Calu3 (cell line): ENCODE data around the gene TNKS1BP1. TPM values are rescaled to one million over a fixed set of nuclear protein-coding genes. Genes with fewer than 3 reads are reported as not detected.

Experiments
- BruUV-seq: library from RNA; stranded (reverse); fragments of 400-500 nt; replicated peaks from 2 replicates; lab custom pipeline; 2021; lab: Mats Ljungman, UMichigan
- CTCF ChIA-PET: fragments of 300-600 bp; sonication (Branson Sonifier 250); formaldehyde crosslinking; loops from one replicate; lab custom pipeline; 2022; ENCODE audit warnings: antibody characterized with exemption; lab: Charles Lee
- DNase-seq: peaks from one replicate; pipeline ENCODE4 v3.0.0; 2022
- H3K27ac Mint-ChIP-seq: one replicate; pipeline ENCODE4 v1.8.0; 2022; ENCODE audit warnings: mixed read lengths; ENCODE audit not compliant: unreplicated experiment
- H3K27me3 Mint-ChIP-seq: one replicate; pipeline ENCODE4 v1.8.0; 2022; ENCODE audit warnings: mixed read lengths; ENCODE audit not compliant: unreplicated experiment
- H3K36me3 Mint-ChIP-seq: one replicate; pipeline ENCODE4 v1.8.0; 2022; ENCODE audit warnings: mild to moderate bottlenecking, moderate library complexity, mixed read lengths; ENCODE audit not compliant: insufficient read depth, unreplicated experiment
- H3K4me1 Mint-ChIP-seq: one replicate; pipeline ENCODE4 v1.8.0; 2022; ENCODE audit warnings: mild to moderate bottlenecking, low read depth, mixed read lengths; ENCODE audit not compliant: unreplicated experiment
- H3K4me3 Mint-ChIP-seq: one replicate; pipeline ENCODE4 v1.8.0; 2022; ENCODE audit warnings: mild to moderate bottlenecking, low read depth, moderate library complexity, mixed read lengths; ENCODE audit not compliant: unreplicated experiment
- H3K9me3 Mint-ChIP-seq: one replicate; pipeline ENCODE4 v1.8.0; 2022; ENCODE audit warnings: low read depth, mixed read lengths; ENCODE audit not compliant: unreplicated experiment
- intact Hi-C: fragments of 100-400 bp; cut with micrococcal nuclease; formaldehyde crosslinking; loops from one replicate; pipeline ENCODE4 v1.10.0; 2022; ENCODE audit not compliant: unreplicated experiment
- total RNA-seq: library from RNA; stranded (reverse); gene quantifications from 2 replicates; pipeline ENCODE4 v1.2.3, GENCODE V29; 2022
- TF ChIP-seq, protein P1 (sequence below): fragments of 200-600 bp; IDR thresholded peaks from one replicate; pipeline ENCODE4 v1.8.0; 2022; ENCODE audit warnings: antibody characterized with exemption; ENCODE audit not compliant: unreplicated experiment

TNKS1BP1 gene
- total RNA-seq, 1 experiment from 2014 or later = 151 TPM

DNA sequence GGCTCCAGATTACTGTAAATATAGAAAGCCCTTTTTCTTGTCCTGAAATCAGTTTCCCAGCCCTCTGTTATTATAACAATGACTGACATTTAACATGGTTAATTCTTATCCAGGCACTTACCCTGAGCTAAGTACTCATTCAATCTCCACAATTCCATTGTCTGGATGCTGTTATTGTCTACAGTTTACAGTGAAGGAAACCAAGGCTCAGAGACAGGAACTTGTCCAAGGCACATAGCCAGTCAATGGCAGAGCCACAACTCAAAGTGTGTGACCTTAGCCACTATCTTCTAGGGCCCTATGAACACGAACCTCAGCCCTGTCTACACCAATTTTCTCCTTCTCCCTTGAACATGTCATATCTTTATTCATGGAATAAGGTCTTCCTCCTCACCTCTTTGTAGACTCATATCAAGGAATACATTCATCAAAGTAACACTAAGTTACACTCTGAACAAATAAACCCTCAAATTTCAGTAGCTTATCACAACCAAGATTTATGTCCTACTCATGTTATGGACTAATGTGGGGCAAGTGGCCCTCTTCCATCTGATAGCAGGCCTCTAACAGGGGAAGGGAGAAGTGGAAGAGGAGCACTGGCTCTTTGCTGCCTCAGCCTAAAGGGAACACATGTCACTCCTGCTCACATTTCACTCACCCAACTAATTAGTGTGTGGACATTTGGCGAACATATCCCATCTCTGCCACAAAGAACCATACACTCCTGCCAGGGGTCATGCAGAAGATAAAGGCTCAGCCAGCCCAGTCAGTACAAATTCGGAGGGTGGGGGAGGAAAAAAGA is 48.4 kb downstream of the TNKS1BP1 start:
- TF ChIP-seq, protein P1, sequence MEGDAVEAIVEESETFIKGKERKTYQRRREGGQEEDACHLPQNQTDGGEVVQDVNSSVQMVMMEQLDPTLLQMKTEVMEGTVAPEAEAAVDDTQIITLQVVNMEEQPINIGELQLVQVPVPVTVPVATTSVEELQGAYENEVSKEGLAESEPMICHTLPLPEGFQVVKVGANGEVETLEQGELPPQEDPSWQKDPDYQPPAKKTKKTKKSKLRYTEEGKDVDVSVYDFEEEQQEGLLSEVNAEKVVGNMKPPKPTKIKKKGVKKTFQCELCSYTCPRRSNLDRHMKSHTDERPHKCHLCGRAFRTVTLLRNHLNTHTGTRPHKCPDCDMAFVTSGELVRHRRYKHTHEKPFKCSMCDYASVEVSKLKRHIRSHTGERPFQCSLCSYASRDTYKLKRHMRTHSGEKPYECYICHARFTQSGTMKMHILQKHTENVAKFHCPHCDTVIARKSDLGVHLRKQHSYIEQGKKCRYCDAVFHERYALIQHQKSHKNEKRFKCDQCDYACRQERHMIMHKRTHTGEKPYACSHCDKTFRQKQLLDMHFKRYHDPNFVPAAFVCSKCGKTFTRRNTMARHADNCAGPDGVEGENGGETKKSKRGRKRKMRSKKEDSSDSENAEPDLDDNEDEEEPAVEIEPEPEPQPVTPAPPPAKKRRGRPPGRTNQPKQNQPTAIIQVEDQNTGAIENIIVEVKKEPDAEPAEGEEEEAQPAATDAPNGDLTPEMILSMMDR = no peak
- intact Hi-C loops = loop anchor here (2.0 kb wide), 1 partner anchor 34 kb away; no protein-coding TSS in a partner anchor
- CTCF ChIA-PET = no interaction called here
- Mint-ChIP-seq H3K4me1 (peaks cover 54% of the 10 kb centered on the region), H3K27me3 (no peaks in the 10 kb centered on the region), H3K27ac (no peak overlapping the region), H3K9me3 (peaks cover 6% of the 10 kb centered on the region), H3K36me3 (peaks cover 13% of the 10 kb centered on the region), H3K4me3 (no peak overlapping the region)
- no TSS peak for BruUV-seq
- DNase-seq = no peak

DNA sequence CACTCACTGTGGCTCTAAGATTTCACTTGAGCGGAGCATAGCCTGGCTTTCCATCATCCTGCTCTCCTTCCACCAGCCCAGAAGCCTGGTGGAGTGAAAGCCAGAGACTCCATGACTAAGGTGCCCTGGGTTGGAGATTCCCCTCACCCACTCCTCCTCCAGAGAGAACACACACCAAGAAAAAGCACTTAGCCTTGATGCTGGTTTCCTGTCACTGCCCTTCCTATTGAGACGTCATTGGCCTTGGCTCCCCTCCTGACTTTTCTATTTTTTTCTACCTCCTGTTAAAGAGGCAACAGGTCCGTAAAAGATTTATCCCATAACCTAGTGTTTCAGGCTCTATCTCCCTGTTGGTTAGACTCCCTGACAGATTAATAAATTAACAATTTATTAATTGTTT is 49.2 kb downstream of the TNKS1BP1 start:
- TF ChIP-seq, protein P1 = no peak
- peaks cover 49% of the 10 kb centered on the region for H3K4me1 Mint-ChIP-seq
- H3K27ac Mint-ChIP-seq = no peak overlapping the region
- H3K27me3 Mint-ChIP-seq = no peaks in the 10 kb centered on the region
- H3K4me3 Mint-ChIP-seq = no peak overlapping the region
- BruUV-seq = no TSS peak
- no peak for DNase-seq
- H3K36me3 Mint-ChIP-seq = peaks cover 13% of the 10 kb centered on the region
- peaks cover 2% of the 10 kb centered on the region for H3K9me3 Mint-ChIP-seq
- intact Hi-C loops = no loop called here
- CTCF ChIA-PET = no interaction called here

DNA sequence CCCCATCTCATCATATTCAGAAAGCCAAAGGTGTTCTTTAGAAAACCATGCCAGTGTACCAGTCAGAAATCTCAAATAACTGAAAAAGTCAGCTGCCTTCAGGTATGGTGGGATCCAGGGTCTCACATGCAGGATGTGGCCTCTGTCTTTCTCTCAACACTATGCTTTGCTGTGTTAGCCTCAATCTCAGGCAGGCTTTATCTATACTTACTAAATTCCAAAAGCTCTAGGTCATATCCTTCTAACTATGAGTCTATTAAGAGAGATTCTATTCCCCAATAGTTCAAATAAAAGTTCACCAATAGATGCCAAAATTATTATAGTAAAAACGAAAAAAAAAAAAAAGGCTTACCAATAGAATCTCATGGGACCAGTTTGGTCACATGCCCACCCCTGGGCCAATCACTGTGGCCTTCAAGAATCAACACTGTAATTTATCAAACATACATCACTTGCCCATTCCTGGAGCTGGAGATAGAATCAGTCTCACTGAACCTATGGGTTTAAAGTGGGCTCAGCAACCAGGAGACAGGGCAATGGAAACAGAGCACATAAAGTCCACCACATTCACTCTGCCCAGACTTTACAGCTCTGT is 49.8 kb downstream of the TNKS1BP1 start:
- Mint-ChIP-seq H3K4me1 (peaks cover 44% of the 10 kb centered on the region), H3K27ac (no peak overlapping the region), H3K36me3 (peaks cover 13% of the 10 kb centered on the region), H3K9me3 (peaks cover 2% of the 10 kb centered on the region), H3K27me3 (no peaks in the 10 kb centered on the region), H3K4me3 (no peak overlapping the region)
- CTCF ChIA-PET = no interaction called here
- TF ChIP-seq, protein P1 = no peak
- BruUV-seq = no TSS peak
- intact Hi-C loops = no loop called here
- DNase-seq = no peak

DNA sequence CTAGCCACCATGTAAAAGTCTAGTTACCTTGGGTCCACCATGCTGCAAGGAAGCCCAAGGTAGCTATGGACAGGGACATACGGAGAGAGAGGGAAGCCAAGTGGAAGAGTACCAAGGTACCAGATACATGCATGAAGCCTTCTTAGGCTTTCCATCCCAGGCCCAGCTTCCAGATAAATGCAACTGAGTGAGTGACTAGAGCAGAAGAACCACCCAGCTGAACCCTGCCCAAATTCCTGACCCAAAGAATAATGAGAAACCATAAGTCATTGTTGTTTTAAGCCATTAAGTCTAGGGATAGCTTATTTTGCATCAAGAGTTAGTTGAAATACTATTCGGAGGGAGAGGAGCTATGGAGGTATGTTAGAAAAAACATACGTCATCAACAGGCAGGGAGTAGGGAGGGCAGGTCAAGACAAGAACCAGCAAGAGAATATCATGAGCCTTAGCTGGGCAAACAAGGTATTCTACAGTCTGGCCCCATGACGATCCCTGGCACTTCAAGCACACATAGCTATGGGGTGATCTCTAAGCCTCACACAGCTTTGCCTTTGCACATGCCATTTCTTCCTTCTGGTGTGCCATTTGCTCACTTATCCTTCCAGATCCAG is 51.2 kb downstream of the TNKS1BP1 start:
- H3K4me3 Mint-ChIP-seq = no peak overlapping the region
- H3K36me3 Mint-ChIP-seq = peaks cover 11% of the 10 kb centered on the region
- no TSS peak for BruUV-seq
- CTCF ChIA-PET = no interaction called here
- peaks cover 31% of the 10 kb centered on the region for H3K4me1 Mint-ChIP-seq
- H3K27me3 Mint-ChIP-seq = no peaks in the 10 kb centered on the region
- intact Hi-C loops = no loop called here
- TF ChIP-seq, protein P1 = no peak
- DNase-seq = no peak
- H3K9me3 Mint-ChIP-seq = peaks cover 2% of the 10 kb centered on the region
- H3K27ac Mint-ChIP-seq = no peak overlapping the region
